Ovary (tissue), 3 donors: ENCODE results near the gene PDK2.
A peak's percentile ranks its signal among the peaks of the same experiment; 100 is the strongest.

Experiments used
- POLR2A ChIP-seq: fragments of 450-650 bp; IDR thresholded peaks from one replicate; pipeline ENCODE4 v1.6.1; 2017; ENCODE audit warnings: antibody characterized with exemption, mild to moderate bottlenecking, moderate library complexity
- TF ChIP-seq, protein P1 (sequence below), 3 donors: fragments of 450-650 bp in 2 of 3; fragments of 200-600 bp in 1 of 3; IDR thresholded peaks; one replicate each; pipeline versions ENCODE4 v1.5.1 to v1.8.0; 2016 to 2022; ENCODE audit warnings: antibody characterized with exemption in 3 of 3, mild to moderate bottlenecking in 1 of 3
- donor health status: DM: no; HTN: no; CAD: no.

DNA sequence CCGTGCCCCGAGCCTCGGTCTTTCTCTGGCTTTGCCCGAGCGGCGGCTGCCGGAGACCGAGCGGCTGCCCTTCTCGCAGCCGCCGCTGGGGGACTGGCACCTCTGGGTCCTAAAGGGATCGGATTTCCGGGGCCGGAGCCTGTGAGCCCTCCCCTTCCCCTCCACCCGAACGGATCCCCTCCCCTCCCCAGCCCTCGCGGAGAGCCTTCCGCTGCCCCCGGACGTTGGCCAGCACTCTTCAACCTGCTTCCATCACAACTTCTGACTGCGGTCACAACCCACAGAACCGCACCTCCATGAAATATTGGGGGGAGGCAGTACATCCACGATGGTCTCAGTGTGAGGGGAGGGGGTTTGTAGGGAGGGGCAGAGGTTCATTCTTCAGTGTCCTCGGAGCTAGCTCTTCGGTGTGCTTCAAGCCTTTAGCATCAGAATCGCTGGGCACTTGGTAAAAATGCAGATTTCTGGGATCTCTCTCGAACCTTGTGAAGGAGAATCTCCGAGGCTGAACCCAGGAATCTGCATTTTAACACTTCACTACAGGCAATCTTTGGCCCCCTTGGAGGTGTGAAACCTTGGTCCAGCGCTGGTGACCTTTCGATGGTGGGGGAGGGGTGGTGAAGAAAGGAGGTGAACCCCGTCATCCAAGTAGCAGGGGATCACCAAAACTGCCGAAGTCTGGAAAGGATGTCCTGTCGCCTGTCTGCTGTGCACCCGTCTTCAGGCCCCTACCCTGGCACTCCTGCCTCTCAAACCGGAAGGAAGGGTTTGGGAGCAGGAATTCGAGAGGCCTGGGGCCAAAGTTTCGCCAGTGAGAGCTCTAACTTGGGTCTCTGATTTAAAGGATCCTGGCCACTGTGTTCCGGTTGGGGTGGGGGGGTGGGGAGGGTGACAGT lies 56.1 kb downstream of the PDK2 start:
- TF ChIP-seq, protein P1, sequence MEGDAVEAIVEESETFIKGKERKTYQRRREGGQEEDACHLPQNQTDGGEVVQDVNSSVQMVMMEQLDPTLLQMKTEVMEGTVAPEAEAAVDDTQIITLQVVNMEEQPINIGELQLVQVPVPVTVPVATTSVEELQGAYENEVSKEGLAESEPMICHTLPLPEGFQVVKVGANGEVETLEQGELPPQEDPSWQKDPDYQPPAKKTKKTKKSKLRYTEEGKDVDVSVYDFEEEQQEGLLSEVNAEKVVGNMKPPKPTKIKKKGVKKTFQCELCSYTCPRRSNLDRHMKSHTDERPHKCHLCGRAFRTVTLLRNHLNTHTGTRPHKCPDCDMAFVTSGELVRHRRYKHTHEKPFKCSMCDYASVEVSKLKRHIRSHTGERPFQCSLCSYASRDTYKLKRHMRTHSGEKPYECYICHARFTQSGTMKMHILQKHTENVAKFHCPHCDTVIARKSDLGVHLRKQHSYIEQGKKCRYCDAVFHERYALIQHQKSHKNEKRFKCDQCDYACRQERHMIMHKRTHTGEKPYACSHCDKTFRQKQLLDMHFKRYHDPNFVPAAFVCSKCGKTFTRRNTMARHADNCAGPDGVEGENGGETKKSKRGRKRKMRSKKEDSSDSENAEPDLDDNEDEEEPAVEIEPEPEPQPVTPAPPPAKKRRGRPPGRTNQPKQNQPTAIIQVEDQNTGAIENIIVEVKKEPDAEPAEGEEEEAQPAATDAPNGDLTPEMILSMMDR (IDR thresholded peaks at IDR 0.05): peak in 2 of 3 donors; percentile 52 to 68
- no peak for TF ChIP-seq POLR2A
